Measurements from ENCODE around the gene PLEKHG4B.
"Not testable (repeated sequence)": the region's sequence is repeated elsewhere in the genome, so short reads cannot be mapped to it uniquely, and the experiment has no call there.

PLEKHG4B gene

DNA sequence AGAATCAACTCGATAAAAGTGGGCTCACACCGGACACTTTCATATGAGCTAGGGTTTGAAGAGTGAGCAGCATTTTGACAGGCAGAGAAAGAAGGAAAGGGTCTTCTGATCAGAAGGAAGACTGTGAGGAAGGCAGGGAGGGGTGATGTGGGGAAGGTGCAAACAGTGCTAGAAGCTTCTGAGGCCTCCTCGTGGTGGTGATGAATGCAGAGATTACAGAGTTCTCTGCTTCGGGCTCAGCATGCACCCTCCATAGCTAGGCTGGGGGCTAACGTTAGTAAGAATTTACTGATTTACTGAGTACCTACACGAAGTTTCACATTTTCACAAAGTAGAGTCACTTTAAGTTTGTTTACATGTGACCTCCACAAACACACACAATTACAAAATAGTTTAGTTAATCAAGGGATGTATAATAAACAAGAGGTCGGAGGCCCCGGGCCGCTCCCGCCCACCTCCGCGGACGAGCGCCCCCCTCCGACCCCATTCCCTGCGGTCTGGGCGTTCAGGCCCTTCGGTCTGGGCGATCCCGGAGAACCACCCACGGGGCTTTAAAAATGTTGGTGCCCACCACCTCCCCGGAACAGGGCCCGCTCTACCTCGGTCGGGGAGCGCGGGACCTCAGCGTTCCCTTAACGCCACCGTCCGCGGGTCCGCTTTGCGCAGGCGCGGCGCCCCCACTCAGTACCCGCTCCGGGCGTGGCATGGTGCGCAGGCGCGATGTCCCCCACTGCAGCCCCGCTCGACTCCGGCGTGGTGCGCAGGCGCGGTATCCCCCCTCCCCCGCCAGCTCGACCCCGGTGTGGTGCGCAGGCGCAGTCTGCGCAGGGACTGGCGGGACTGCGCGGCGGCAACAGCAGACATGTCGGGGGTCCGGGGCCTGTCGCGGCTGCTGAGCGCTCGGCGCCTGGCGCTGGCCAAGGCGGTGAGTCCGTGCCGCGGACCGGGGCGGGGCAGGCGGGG is 125.8 kb downstream of the PLEKHG4B start, which contains the start of the genes CCDC127 and SDHA:
Gene CCDC127 (minus strand): TSS at position 660 of the 963 bp plus-strand sequence. CDS start 1,304 bp downstream, outside the sequence.
Gene SDHA (plus strand): TSS at position 827 of the 963 bp plus-strand sequence. CDS start 36 bp downstream, at position 863.
- peak; percentile 76 for DNase-seq (ENCODE audit: insufficient read length, low spot score)
- peak; percentile 61 for FAIRE-seq

- no peak for DNase-seq (ENCODE audit: insufficient read length, low spot score)
- no peak for FAIRE-seq
These were observed 126.7 kb downstream of the PLEKHG4B start for GRCh38 chr5:218457-219291.

DNA sequence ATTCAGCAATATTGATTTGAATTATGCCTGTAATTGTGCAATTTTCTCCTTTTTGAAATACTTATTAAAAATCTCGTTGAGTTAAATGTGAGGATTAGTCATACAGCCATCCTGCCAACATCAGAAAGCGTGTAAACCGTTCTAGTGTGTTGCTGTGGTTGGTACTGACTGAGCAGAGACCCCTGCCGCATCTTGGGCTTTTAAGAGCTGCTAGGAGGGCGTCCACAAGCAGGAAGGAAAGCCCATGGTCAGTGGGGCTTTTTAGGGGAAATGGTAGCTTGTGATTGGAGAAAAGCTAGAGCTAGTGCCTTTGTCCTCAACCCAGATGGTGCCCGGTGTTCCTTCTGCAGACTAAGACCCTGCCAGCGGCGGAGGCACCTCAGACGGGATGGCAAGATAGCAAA is 127.5 kb downstream of the PLEKHG4B start:
- FAIRE-seq (no peak), DNase-seq (ENCODE audit: insufficient read length, low spot score) (no peak)

GRCh38 chr5:219991-220390 is 128.0 kb downstream of the PLEKHG4B start:
- FAIRE-seq: peak; percentile 28
- DNase-seq (ENCODE audit: insufficient read length, low spot score): no peak

DNA sequence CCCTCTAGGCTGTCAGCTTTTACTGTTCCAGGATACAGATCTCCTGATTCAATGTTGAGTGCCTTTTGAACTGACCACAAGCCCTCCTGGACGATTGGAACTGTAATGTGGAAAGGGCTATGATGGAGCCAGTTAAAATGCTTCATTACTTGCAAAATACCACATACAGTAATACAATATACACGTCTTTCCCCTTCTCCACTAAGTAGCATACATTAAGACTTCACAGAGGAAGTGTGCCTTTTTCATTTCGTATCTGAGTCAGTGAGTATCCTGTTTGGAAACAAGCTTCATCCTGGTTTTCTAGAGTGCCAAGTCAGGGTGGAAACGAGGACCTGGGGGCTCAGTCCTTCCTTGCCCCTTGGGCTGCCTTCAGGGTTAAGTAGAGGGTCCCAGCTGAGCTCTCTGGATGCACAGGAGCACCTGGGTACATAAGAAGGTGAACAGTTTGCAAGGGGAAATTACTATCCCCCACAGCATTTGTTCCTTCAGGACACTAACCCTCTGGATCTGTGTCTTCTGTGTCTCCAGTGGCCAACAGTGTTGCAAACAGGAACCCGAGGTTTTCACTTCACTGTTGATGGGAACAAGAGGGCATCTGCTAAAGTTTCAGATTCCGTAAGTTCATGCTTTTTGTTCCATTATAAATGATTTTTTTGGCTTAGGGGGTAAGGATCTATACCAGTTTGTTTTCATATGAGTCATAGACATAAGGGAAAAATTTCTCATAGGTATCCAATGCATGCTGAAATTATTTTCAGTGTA is 131.2 kb downstream of the PLEKHG4B start:
- not testable (repeated sequence) for FAIRE-seq; DNase-seq (ENCODE audit: insufficient read length, low spot score)

DNA sequence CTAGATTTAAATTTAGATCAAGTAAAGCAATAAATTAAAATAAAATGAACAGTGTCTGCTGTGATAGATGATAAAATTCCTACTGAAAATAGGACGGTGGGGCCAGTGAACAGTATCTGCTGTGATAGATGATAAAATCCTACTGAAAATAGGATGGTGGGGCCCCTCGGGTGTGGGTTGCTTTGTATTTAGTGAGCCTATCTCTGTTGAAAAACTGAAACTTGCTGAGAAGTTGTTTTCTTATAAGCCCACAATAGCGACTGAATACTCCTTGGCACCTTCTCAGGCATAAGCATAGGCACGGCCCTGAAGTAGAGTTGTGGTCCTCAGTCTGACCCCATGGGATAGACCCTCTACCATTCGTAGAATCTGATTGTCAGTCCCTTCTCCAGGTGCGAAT is 131.8 kb downstream of the PLEKHG4B start:
- no peak for FAIRE-seq
- DNase-seq (ENCODE audit: insufficient read length, low spot score): no peak

GRCh38 chr5:225334-225733 is 133.4 kb downstream of the PLEKHG4B start:
- DNase-seq (ENCODE audit: insufficient read length, low spot score): no peak
- no peak for FAIRE-seq

DNA sequence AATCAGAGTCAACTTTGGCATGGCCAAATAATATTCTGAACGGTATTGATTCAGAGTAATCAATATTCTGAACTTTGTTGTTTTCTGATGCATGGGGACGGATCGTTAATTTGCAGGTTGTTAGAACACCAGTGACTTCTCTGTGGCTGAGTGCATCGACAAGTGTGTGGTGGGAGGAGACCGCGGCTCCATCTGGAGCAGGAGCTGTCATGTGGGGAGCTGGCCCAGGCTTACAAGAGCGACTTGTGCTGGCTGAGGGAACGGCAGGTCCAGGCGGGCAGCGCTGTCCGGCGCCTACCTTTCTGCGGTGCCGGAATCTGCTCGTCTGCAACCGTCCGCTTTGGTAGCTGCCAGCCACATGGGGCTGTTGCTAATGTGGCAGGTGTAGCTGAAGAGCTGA is 135.4 kb downstream of the PLEKHG4B start:
- not testable (repeated sequence) for DNase-seq (ENCODE audit: insufficient read length, low spot score); FAIRE-seq

DNA sequence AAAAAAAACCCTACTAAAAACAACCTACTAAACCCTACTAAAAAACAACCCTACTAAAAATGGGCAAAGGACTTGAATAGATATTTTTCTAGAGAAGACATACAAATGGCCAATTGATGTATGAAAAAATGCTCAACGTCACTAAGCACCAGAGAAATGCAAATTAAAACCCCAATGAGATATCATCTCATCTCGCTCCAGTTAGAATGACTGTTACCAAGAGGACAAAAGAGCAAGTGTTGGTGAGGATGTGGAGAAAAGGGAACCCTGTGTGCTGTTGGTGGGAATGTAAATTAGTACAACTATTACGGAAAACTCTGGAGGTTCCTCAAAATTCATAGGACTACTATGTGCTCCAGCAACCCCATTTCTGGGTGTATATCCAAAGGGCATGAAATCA is 136.9 kb downstream of the PLEKHG4B start:
- FAIRE-seq: no peak
- no peak for DNase-seq (ENCODE audit: insufficient read length, low spot score)

DNA sequence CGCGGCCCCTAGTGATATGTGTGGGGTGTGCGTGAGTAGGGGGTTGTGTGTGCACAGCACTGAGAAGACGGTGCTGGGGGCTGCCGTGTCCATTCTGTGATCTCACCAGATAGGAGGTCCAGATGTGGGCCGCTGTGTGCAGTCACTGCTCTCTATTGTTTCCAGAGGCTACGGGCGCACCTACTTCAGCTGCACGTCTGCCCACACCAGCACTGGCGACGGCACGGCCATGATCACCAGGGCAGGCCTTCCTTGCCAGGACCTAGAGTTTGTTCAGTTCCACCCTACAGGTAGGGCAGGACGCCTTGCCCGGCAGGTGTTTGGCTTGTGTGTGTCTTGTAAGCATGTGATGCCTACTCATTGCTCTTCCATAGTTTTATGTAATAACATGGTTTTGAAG is 138.7 kb downstream of the PLEKHG4B start:
- no peak for DNase-seq (ENCODE audit: insufficient read length, low spot score)
- FAIRE-seq: no peak

DNA sequence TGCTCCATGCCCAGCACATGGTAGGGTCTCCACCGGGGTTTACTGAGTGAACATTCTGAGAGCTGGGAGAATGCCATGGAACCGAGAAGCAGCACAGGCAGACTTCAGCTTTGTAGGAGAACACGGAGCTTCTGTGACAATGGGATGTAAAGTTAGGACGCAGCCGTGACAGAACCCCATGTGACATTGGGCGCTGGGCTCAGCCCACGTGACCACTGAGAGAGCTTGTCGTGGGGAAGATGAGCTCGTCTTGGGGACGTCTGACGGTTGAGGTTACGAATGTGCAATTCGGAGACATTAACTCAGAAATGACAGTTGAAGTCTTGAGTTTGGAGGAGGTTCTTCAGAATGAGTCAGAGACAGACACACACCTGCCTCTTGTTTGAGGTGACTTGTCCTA is 139.7 kb downstream of the PLEKHG4B start:
- FAIRE-seq: no peak
- no peak for DNase-seq (ENCODE audit: insufficient read length, low spot score)

GRCh38 chr5:233426-233825 is 141.5 kb downstream of the PLEKHG4B start:
- DNase-seq (ENCODE audit: insufficient read length, low spot score); FAIRE-seq: not testable (repeated sequence)

DNA sequence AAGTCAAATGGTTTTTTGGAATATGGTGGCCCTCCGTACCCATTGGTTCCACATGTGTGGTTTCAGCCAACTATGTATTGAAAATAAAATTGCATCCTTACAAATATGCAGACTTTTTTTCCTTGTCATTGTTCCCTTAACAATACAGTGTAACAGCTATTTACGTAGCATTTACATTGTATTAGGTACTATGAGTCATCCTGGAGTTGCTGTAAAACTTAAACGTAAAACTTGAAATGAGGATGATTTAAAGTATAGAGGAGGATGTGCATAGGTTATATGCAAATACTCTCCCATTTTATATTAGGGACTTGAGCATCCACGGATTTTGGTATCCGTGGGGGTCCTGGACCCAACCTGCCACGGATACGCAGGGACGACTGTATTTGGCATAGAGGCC is 142.5 kb downstream of the PLEKHG4B start:
- DNase-seq (ENCODE audit: insufficient read length, low spot score) (no peak), FAIRE-seq (no peak)

DNA sequence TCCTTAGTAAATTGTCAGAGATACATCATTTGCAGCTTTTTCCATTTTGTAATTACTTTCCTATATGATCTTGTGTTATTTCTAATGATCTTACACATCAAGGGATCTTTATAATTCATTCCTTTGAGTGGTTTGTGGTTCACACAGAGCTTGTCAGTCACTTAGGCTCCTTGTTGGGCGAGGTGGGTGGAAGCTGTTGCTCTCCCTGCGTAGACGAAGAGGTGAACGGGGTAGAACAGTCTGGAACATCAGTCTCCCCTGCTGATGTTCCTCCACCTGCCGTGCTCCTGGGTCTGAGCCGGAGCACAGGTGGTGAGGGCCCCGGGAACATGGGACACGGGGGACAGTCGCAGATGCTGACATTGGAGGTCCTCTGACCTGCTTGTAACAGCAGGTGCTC is 143.6 kb downstream of the PLEKHG4B start:
- DNase-seq (ENCODE audit: insufficient read length, low spot score); FAIRE-seq: not testable (repeated sequence)

DNA sequence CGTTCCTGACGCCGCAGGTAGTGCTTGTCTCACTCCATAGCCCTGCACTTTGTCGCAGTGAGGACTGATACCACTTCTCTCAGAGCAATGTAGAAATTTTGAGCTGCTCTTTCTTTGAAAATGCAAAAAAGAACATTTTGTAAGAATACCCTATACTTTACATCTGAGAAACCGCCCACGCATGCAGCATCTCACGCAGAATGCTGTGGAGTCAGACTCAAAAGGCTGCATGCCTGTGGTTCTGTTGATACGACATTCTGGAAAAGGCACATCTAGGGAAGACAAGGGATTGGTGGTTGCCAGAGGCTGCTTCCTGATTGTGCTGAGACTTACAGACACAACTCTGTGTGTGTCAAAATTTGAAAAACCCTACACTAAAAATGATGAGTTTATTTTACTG is 146.0 kb downstream of the PLEKHG4B start:
- not testable (repeated sequence) for DNase-seq (ENCODE audit: insufficient read length, low spot score); FAIRE-seq

Data from GM19239 (cell line).